H1 (cell line): Measurements from ENCODE around the gene CMTM3. TPM values are rescaled to one million over a fixed set of nuclear protein-coding genes. Genes with fewer than 3 reads are reported as not detected.

Source experiments
- CTCF ChIA-PET: fragments of 300-600 bp; sonication (Branson Sonifier 250); formaldehyde crosslinking; loops from one replicate; lab custom pipeline; 2021; ENCODE audit not compliant: partially characterized antibody; lab: Charles Lee
- POLR2A ChIA-PET: fragments of 300-600 bp; sonication (Branson Sonifier 250); formaldehyde crosslinking; loops from one replicate; lab custom pipeline; 2021; ENCODE audit warnings: inconsistent platforms; ENCODE audit not compliant: partially characterized antibody; lab: Charles Lee
- DNase-seq, 2 experiments: peaks; one replicate each; pipeline versions ENCODE4 v3.0.0 to v3.0.0-alpha.2; 2010 to 2022; ENCODE audit warnings: low spot score in 2 of 2, low read depth in 1 of 2, mixed read lengths in 1 of 2
- FAIRE-seq: peaks from 2 replicates; lab custom pipeline; 2011; peaks lifted over from hg19 to GRCh38; lab: Jason Lieb, UNC
- H2AFZ ChIP-seq: 2 replicates; pipeline ENCODE4 v1.8.1; 2012; ENCODE audit warnings: low read length, inconsistent platforms
- H2AK5ac ChIP-seq: 2 replicates; pipeline ENCODE4 v1.6.1; 2013; ENCODE audit warnings: low read depth, low read length
- H2BK120ac ChIP-seq: replicated peaks from 2 replicates; pipeline ENCODE3; 2013; ENCODE audit warnings: low read depth, low read length, inconsistent platforms
- H2BK12ac ChIP-seq: 2 replicates; pipeline ENCODE4 v1.6.1; 2013; ENCODE audit warnings: low read depth, low read length
- H2BK15ac ChIP-seq: 2 replicates; pipeline ENCODE4 v1.6.1; 2013; ENCODE audit warnings: low read length
- H2BK20ac ChIP-seq: 2 replicates; pipeline ENCODE4 v1.6.1; 2013; ENCODE audit warnings: low read length
- H2BK5ac ChIP-seq: 2 replicates; pipeline ENCODE4 v1.6.1; 2013; ENCODE audit warnings: low read depth, low read length
- H3K14ac ChIP-seq: 2 replicates; pipeline ENCODE4 v1.6.1; 2013; ENCODE audit warnings: inconsistent platforms; ENCODE audit not compliant: insufficient read length
- H3K18ac ChIP-seq: 2 replicates; pipeline ENCODE4 v1.6.1; 2013; ENCODE audit warnings: low read length; ENCODE audit errors: extremely low read depth
- H3K23ac ChIP-seq: 2 replicates; pipeline ENCODE4 v1.6.1; 2013; ENCODE audit warnings: inconsistent platforms; ENCODE audit not compliant: insufficient read length
- H3K23me2 ChIP-seq: 2 replicates; pipeline ENCODE4 v1.6.1; 2013; ENCODE audit warnings: low read depth, low read length
- H3K27ac ChIP-seq: 2 replicates; pipeline ENCODE4 v1.6.1; 2011; ENCODE audit warnings: low read depth, low read length, inconsistent platforms
- H3K27me3 ChIP-seq, 4 experiments: replicated peaks in 1 of 4; 1 replicate in 1 of 4; 2 replicates in 3 of 4; pipeline versions ENCODE4 v1.6.1 to v1.8.1; 2011 to 2013; ENCODE audit warnings: low read length in 3 of 4, mild to moderate bottlenecking in 3 of 4, inconsistent platforms in 2 of 4, mixed read lengths in 2 of 4, moderate library complexity in 1 of 4; ENCODE audit not compliant: control insufficient read depth in 3 of 4, insufficient read depth in 3 of 4; ENCODE audit errors: extremely low read depth in 1 of 4
- H3K36me3 ChIP-seq, 4 experiments: 2 replicates each; pipeline versions ENCODE4 v1.6.1 to v1.8.1; 2011 to 2013; ENCODE audit warnings: mild to moderate bottlenecking in 4 of 4, low read length in 3 of 4, moderate library complexity in 2 of 4, control low read depth in 1 of 4, inconsistent platforms in 1 of 4; ENCODE audit not compliant: insufficient read depth in 4 of 4, control insufficient read depth in 2 of 4
- H3K4ac ChIP-seq: replicated peaks from 2 replicates; pipeline ENCODE3; 2013; ENCODE audit warnings: low read length, low read depth, mixed read lengths, inconsistent platforms; ENCODE audit not compliant: insufficient read length
- H3K4me1 ChIP-seq, 4 experiments: replicated peaks in 1 of 4; 1 replicate in 1 of 4; 2 replicates in 3 of 4; pipeline versions ENCODE4 v1.6.1 to v1.8.1; 2011 to 2013; ENCODE audit warnings: low read length in 3 of 4, inconsistent platforms in 2 of 4, mixed read lengths in 1 of 4; ENCODE audit not compliant: insufficient read depth in 4 of 4, control insufficient read depth in 3 of 4
- H3K4me2 ChIP-seq, 2 experiments: 2 replicates each; pipeline versions ENCODE4 v1.6.1 to v1.8.1; 2011 to 2013; ENCODE audit warnings: low read depth in 2 of 2, low read length in 2 of 2, control low read depth in 1 of 2, inconsistent platforms in 1 of 2, mild to moderate bottlenecking in 1 of 2; ENCODE audit not compliant: insufficient read depth in 1 of 2
- H3K4me3 ChIP-seq, 4 experiments: fragments of 200-600, 300-600 bp in 1 of 4; sonication (generic), shearing (Covaris generic), sonication (Bioruptor Twin) in 1 of 4; 2 replicates each; pipeline versions ENCODE4 v1.5.1 to v1.8.1; 2011 to 2016; ENCODE audit warnings: low read length in 4 of 4, low read depth in 3 of 4, control low read depth in 2 of 4, inconsistent platforms in 2 of 4, mild to moderate bottlenecking in 2 of 4, mixed read lengths in 1 of 4, moderate library complexity in 1 of 4; ENCODE audit not compliant: insufficient read depth in 2 of 4; ENCODE audit errors: extremely low read depth in 1 of 4
- H3K56ac ChIP-seq: replicated peaks from 2 replicates; pipeline ENCODE3; 2013; ENCODE audit warnings: low read depth, mild to moderate bottlenecking, mixed read lengths, low read length, inconsistent platforms; ENCODE audit not compliant: insufficient read length
- H3K79me1 ChIP-seq: 2 replicates; pipeline ENCODE4 v1.6.1; 2013; ENCODE audit warnings: low read depth, low read length, control low read depth
- H3K79me2 ChIP-seq, 2 experiments: 2 replicates each; pipeline versions ENCODE4 v1.6.1 to v1.8.1; 2012 to 2013; ENCODE audit warnings: low read length in 2 of 2, mild to moderate bottlenecking in 2 of 2, inconsistent platforms in 1 of 2; ENCODE audit not compliant: insufficient read depth in 2 of 2, control insufficient read depth in 1 of 2
- H3K9ac ChIP-seq, 4 experiments: replicated peaks in 1 of 4; 1 replicate in 1 of 4; 2 replicates in 3 of 4; pipeline versions ENCODE4 v1.6.1 to v1.8.1; 2011 to 2013; ENCODE audit warnings: low read depth in 3 of 4, low read length in 3 of 4, control low read depth in 2 of 4, mild to moderate bottlenecking in 2 of 4, moderate library complexity in 2 of 4, inconsistent platforms in 1 of 4; ENCODE audit errors: extremely low read depth in 1 of 4
- H3K9me3 ChIP-seq, 2 experiments: 2 replicates each; pipeline versions ENCODE4 v1.6.1 to v1.8.1; 2012 to 2013; ENCODE audit warnings: mild to moderate bottlenecking in 2 of 2, moderate library complexity in 2 of 2, control low read depth in 1 of 2, inconsistent platforms in 1 of 2, low read depth in 1 of 2, low read length in 1 of 2, mixed read lengths in 1 of 2; ENCODE audit not compliant: insufficient read depth in 2 of 2
- H4K20me1 ChIP-seq, 2 experiments: replicated peaks in 1 of 2; 2 replicates each; pipeline versions ENCODE3 to v1.8.1; 2011 to 2013; ENCODE audit warnings: inconsistent platforms in 2 of 2, low read length in 2 of 2, mild to moderate bottlenecking in 1 of 2; ENCODE audit not compliant: insufficient read depth in 2 of 2, control insufficient read depth in 1 of 2
- H4K5ac ChIP-seq: 2 replicates; pipeline ENCODE4 v1.6.1; 2013; ENCODE audit warnings: low read length, low read depth, mixed read lengths, inconsistent platforms; ENCODE audit not compliant: insufficient read length
- H4K8ac ChIP-seq: 2 replicates; pipeline ENCODE4 v1.8.0; 2013; ENCODE audit warnings: mild to moderate bottlenecking, moderate library complexity, low read length, inconsistent platforms; ENCODE audit not compliant: insufficient read depth; ENCODE audit errors: extremely low read depth
- H4K91ac ChIP-seq: replicated peaks from 2 replicates; pipeline ENCODE3; 2013; ENCODE audit warnings: low read length, mixed read lengths, inconsistent platforms; ENCODE audit not compliant: insufficient read length
- CBX5 ChIP-seq: fragments of 300-800, 300-1000 bp; sonication (generic); IDR thresholded peaks from 2 replicates; pipeline ENCODE4 v1.7.1; 2016; ENCODE audit warnings: antibody characterized with exemption, low read length, low read depth
- FOSL1 ChIP-seq: IDR thresholded peaks from 2 replicates; pipeline ENCODE4 v1.6.1; 2011; ENCODE audit warnings: mild to moderate bottlenecking, low read depth, low read length, moderate library complexity; ENCODE audit not compliant: insufficient read depth
- NRF1 ChIP-seq: IDR thresholded peaks from 2 replicates; pipeline ENCODE4 v1.6.1; 2011; ENCODE audit warnings: mild to moderate bottlenecking, low read depth, low read length, improper control_type of control experiment
- SAP30 ChIP-seq: fragments of 300-600 bp; sonication (generic); IDR thresholded peaks from 2 replicates; pipeline ENCODE4 v1.7.1; 2012; ENCODE audit warnings: low read length, moderate library complexity, mild to moderate bottlenecking, inconsistent platforms; ENCODE audit not compliant: insufficient read depth, insufficient replicate concordance
- TBP ChIP-seq: IDR thresholded peaks from 2 replicates; pipeline ENCODE4 v1.6.1; 2011; ENCODE audit warnings: low read depth, low read length, improper control_type of control experiment
- YY1 ChIP-seq: IDR thresholded peaks from 2 replicates; pipeline ENCODE4 v1.6.1; 2011; ENCODE audit warnings: low read depth, mild to moderate bottlenecking, low read length
- WGBS, 2 experiments: shearing (Covaris generic) in 1 of 2; methylation state at CpG; one replicate each; pipeline versions ENCODE4 v1.1.6 to v1.1.7; 2013 to 2015; ENCODE audit warnings: low lambda C conversion rate in 2 of 2, mixed read lengths in 2 of 2, inconsistent platforms in 1 of 2, low coverage in 1 of 2, missing lambda C conversion rate in 1 of 2; ENCODE audit not compliant: insufficient replicate concordance in 2 of 2, insufficient coverage in 1 of 2, insufficient read length in 1 of 2; ENCODE audit errors: extremely low coverage in 1 of 2, missing lambda C conversion rate in 1 of 2; 5-methylcytosine and 5-hydroxymethylcytosine counted together
- polyA plus RNA-seq, 7 experiments: library from polyadenylated mRNA; depleted of rRNA in 3 of 7; stranded (reverse) in 5 of 7; unstranded in 2 of 7; fragments of >200 nt in 5 of 7; fragments of 200-250 nt in 2 of 7; gene quantifications; 1 replicate in 5 of 7; 2 replicates in 1 of 7; 4 replicates in 1 of 7; pipeline versions ENCODE4 v1.2.1 to v1.2.3, GENCODE V29; 2011 to 2013; ENCODE audit warnings: missing spikeins in 2 of 7, mixed read lengths in 2 of 7
- total RNA-seq: library from RNA; stranded (reverse); fragmentation: NEBNext Ultra II Directional; extraction: Animal tissue kit (Norgen Biotek cat#: 25700); gene quantifications from 2 replicates; pipeline ENCODE4 v1.2.1, GENCODE V29; 2021
- TF ChIP-seq, protein P1 (sequence below), 3 experiments: IDR thresholded peaks; 1 replicate in 2 of 3; 2 replicates in 1 of 3; pipeline versions ENCODE4 v1.5.1 to v1.6.1; 2011; ENCODE audit warnings: low read length in 3 of 3, mild to moderate bottlenecking in 3 of 3, inconsistent platforms in 2 of 3, low read depth in 1 of 3, moderate library complexity in 1 of 3; ENCODE audit not compliant: insufficient read depth in 1 of 3; ENCODE audit errors: control extremely low read depth in 1 of 3

CMTM3 gene
- total and polyA plus RNA-seq, 2 of the 8 experiments (the other 6 are each of a cell fraction or from before 2014, with no cell fraction given) = 24.7 to 24.8 TPM

DNA sequence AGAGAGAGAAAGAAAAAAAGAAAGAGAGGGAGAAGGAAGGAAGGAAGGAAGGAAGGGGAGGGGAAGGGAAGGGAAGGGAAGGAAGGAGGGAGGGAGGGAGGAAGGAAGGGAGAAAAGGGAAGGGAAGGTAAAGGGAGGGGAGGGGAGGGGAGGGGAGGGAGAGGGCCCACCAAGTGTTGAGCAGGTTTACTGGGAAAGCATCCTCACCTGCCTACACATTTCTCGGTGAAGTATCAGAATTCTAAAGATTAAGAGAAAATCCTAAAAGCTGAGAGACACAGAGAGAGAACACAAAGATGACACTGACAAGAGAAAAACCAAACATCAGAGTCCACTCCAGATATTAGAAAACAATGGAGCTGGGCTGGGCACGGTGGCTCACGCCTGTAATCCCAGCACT lies 12.3 kb upstream of the CMTM3 start:
- Histone ChIP-seq H4K20me1 (no peaks in the 10 kb centered on the region), H3K23me2 (no peaks in the 10 kb centered on the region), H2BK5ac (no peak overlapping the region), H3K79me1 (no peaks in the 10 kb centered on the region), H2BK12ac (no peak overlapping the region), H4K5ac (no peak overlapping the region), H2AFZ (no peak overlapping the region), H3K4me1 (no peaks in the 10 kb centered on the region), H3K9me3 (no peaks in the 10 kb centered on the region), H4K91ac (no peak overlapping the region), H3K4me3 (no peak overlapping the region), H3K4ac (no peak overlapping the region), H3K18ac (no peak overlapping the region), H2BK120ac (no peak overlapping the region), H3K27ac (no peak overlapping the region), H3K14ac (no peak overlapping the region), H2AK5ac (no peak overlapping the region), H3K4me2 (no peak overlapping the region), H3K9ac (no peak overlapping the region), H3K36me3 (no peaks in the 10 kb centered on the region), H2BK20ac (no peak overlapping the region), H3K23ac (no peak overlapping the region), H3K79me2 (no peaks in the 10 kb centered on the region), H2BK15ac (no peak overlapping the region), H3K27me3 (no peaks in the 10 kb centered on the region), H4K8ac (no peak overlapping the region), H3K56ac (no peak overlapping the region)
- CTCF ChIA-PET = interaction anchor here (0.6 to 0.7 kb wide), 2 partner anchors 84 to 137 kb away, joined by 3 read pairs; no protein-coding TSS in a partner anchor
- TF ChIP-seq NRF1 = no peak
- no peak for TF ChIP-seq FOSL1
- TF ChIP-seq TBP = no peak
- TF ChIP-seq SAP30 = no peak
- TF ChIP-seq, protein P1, sequence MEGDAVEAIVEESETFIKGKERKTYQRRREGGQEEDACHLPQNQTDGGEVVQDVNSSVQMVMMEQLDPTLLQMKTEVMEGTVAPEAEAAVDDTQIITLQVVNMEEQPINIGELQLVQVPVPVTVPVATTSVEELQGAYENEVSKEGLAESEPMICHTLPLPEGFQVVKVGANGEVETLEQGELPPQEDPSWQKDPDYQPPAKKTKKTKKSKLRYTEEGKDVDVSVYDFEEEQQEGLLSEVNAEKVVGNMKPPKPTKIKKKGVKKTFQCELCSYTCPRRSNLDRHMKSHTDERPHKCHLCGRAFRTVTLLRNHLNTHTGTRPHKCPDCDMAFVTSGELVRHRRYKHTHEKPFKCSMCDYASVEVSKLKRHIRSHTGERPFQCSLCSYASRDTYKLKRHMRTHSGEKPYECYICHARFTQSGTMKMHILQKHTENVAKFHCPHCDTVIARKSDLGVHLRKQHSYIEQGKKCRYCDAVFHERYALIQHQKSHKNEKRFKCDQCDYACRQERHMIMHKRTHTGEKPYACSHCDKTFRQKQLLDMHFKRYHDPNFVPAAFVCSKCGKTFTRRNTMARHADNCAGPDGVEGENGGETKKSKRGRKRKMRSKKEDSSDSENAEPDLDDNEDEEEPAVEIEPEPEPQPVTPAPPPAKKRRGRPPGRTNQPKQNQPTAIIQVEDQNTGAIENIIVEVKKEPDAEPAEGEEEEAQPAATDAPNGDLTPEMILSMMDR (IDR thresholded peaks at IDR 0.05; ENCODE audit: control extremely low read depth in 1 of 3, insufficient read depth in 1 of 3, low read depth in 1 of 3, low read length in 3 of 3) = no peak
- no peak for TF ChIP-seq YY1
- no peak for TF ChIP-seq CBX5
- 91% methylated on average over 3 of the region's 3 CpGs; no CpG with 5 or more reads in 1 of the 2 experiments for WGBS, 2 experiments
- POLR2A ChIA-PET = interaction anchor here (0.6 kb wide), 1 partner anchor 10 kb away, joined by 3 read pairs; no protein-coding TSS in a partner anchor
- DNase-seq (no peak), FAIRE-seq (no peak)
